Neutrophil (primary cell): Measurements from ENCODE around the gene PCDHGA1.
"Not testable (repeated sequence)": the region's sequence is repeated elsewhere in the genome, so short reads cannot be mapped to it uniquely, and the experiment has no call there.

Experiments
- H3K27ac ChIP-seq: fragments of 200-600 bp; sonication (generic); 2 replicates; pipeline ENCODE4 v1.5.1; 2016; ENCODE audit warnings: mild to moderate bottlenecking, moderate library complexity
- H3K27me3 ChIP-seq: fragments of 200-600 bp; sonication (generic); 2 replicates; pipeline ENCODE4 v1.6.0; 2016; ENCODE audit warnings: mild to moderate bottlenecking
- H3K36me3 ChIP-seq: fragments of 200-600 bp; sonication (generic); 2 replicates; pipeline ENCODE4 v1.5.1; 2017
- H3K4me1 ChIP-seq, 2 experiments: fragments of 200-600 bp in 1 of 2; sonication (generic) in 1 of 2; 1 replicate in 1 of 2; 2 replicates in 1 of 2; pipeline versions ENCODE4 v1.5.1 to v1.6.1; 2013 to 2016; ENCODE audit warnings: low read depth in 1 of 2, low read length in 1 of 2, mild to moderate bottlenecking in 1 of 2, moderate library complexity in 1 of 2; ENCODE audit not compliant: control insufficient read depth in 1 of 2, insufficient read depth in 1 of 2
- H3K4me3 ChIP-seq, 2 experiments: fragments of 200-600 bp in 1 of 2; sonication (generic) in 1 of 2; 1 replicate in 1 of 2; 2 replicates in 1 of 2; pipeline ENCODE4 v1.5.1; 2013 to 2016; ENCODE audit warnings: low read depth in 1 of 2, low read length in 1 of 2, mild to moderate bottlenecking in 1 of 2, moderate library complexity in 1 of 2
- H3K9me3 ChIP-seq: fragments of 200-600 bp; sonication (generic); 2 replicates; pipeline ENCODE4 v1.5.1; 2016
- TF ChIP-seq, protein P1 (sequence below): fragments of 200-600 bp; sonication (generic); IDR thresholded peaks from 2 replicates; pipeline ENCODE4 v1.5.1; 2016; ENCODE audit warnings: antibody characterized with exemption

The PCDHGA1 gene

DNA sequence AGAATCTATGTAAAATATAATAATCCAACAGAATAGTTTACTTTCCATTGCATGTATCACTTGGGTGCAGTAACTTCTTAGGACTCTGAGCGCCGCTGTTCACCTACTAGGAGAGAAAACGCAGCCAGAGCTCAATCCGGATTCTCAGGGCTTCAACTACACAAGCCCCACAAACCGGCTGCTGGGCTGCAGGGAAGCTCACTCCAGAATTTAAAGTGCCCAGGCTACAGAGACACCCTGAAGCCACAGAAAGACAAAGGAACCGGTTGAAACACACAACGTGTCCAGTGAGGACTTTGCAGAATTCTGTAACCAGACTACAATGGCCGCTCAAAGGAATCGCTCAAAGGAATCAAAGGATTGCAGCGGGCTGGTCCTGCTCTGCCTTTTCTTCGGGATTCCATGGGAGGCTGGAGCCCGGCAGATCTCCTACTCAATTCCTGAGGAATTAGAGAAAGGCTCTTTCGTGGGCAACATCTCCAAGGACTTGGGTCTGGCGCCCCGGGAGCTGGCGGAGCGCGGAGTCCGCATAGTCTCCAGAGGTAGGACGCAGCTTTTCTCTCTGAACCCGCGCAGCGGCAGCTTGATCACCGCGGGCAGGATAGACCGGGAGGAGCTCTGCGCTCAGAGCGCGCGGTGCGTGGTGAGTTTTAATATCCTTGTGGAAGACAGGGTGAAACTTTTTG lies 82.7 kb downstream of the PCDHGA1 start, which contains the start of gene PCDHGA10:
PCDHGA10 (plus strand) TSS at position 134 of the 686 bp plus-strand sequence; CDS start at position 323, 189 bp downstream.
- peak within 1 kb of the TSS; percentile 19 to 30 for H3K4me3 ChIP-seq
- peaks cover 19% of the 10 kb centered on the region for H3K9me3 ChIP-seq
- peaks cover 7 to 14% of the 10 kb centered on the region in 2 experiments for H3K4me1 ChIP-seq
- TF ChIP-seq, protein P1, sequence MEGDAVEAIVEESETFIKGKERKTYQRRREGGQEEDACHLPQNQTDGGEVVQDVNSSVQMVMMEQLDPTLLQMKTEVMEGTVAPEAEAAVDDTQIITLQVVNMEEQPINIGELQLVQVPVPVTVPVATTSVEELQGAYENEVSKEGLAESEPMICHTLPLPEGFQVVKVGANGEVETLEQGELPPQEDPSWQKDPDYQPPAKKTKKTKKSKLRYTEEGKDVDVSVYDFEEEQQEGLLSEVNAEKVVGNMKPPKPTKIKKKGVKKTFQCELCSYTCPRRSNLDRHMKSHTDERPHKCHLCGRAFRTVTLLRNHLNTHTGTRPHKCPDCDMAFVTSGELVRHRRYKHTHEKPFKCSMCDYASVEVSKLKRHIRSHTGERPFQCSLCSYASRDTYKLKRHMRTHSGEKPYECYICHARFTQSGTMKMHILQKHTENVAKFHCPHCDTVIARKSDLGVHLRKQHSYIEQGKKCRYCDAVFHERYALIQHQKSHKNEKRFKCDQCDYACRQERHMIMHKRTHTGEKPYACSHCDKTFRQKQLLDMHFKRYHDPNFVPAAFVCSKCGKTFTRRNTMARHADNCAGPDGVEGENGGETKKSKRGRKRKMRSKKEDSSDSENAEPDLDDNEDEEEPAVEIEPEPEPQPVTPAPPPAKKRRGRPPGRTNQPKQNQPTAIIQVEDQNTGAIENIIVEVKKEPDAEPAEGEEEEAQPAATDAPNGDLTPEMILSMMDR: no peak
- H3K36me3 ChIP-seq: no peaks in the 10 kb centered on the region
- H3K27me3 ChIP-seq: peaks cover 100% of the 10 kb centered on the region
- no peak within 1 kb of the TSS for H3K27ac ChIP-seq

DNA sequence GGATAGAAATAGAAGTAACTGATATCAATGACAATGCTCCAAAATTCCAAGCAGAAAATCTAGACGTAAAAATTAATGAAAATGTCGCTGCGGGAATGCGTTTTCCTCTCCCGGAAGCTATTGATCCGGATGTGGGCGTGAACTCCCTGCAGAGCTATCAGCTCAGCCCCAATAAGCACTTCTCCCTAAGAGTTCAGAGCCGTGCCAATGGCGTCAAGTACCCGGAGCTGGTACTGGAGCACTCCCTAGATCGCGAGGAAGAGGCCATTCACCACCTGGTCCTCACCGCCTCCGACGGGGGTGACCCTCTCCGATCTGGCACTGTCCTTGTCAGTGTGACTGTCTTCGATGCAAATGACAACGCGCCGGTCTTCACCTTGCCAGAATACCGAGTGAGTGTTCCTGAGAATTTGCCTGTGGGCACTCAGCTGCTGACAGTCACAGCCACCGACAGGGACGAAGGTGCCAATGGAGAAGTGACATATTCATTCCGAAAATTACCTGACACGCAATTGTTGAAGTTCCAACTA lies 83.3 kb downstream of the PCDHGA1 start:
- Histone ChIP-seq H3K9me3 (peaks cover 14% of the 10 kb centered on the region), H3K4me1 (peaks cover 8 to 14% of the 10 kb centered on the region in 2 experiments), H3K27ac (no peak overlapping the region), H3K4me3 (no peak overlapping the region), H3K36me3 (no peaks in the 10 kb centered on the region), H3K27me3 (peaks cover 100% of the 10 kb centered on the region)
- TF ChIP-seq, protein P1: no peak

DNA sequence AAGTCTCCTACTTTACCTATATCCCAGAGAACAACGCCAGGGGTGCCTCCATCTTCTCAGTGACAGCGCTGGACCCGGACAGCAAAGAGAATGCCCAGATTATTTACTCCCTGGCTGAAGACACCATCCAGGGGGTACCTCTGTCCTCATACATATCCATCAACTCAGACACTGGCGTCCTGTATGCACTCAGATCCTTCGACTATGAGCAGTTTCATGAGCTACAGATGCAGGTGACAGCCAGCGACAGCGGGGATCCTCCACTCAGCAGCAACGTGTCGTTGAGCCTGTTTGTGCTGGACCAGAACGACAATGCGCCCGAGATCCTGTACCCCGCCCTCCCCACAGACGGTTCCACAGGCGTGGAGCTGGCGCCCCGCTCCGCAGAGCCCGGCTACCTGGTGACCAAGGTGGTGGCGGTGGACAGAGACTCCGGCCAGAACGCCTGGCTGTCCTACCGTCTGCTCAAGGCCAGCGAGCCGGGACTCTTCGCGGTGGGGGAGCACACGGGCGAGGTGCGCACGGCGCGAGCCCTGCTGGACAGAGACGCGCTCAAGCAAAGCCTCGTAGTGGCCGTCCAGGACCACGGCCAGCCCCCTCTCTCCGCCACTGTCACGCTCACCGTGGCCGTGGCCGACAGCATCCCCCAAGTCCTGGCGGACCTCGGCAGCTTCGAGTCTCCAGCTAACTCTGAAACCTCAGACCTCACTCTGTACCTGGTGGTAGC lies 84.4 kb downstream of the PCDHGA1 start:
- H3K27ac ChIP-seq, H3K4me3 ChIP-seq, H3K36me3 ChIP-seq: not testable (repeated sequence)
- Histone ChIP-seq H3K9me3 (peaks cover 11% of the 10 kb centered on the region), H3K27me3 (peaks cover 100% of the 10 kb centered on the region), H3K4me1 (peaks cover 8 to 14% of the 10 kb centered on the region in 2 experiments)

DNA sequence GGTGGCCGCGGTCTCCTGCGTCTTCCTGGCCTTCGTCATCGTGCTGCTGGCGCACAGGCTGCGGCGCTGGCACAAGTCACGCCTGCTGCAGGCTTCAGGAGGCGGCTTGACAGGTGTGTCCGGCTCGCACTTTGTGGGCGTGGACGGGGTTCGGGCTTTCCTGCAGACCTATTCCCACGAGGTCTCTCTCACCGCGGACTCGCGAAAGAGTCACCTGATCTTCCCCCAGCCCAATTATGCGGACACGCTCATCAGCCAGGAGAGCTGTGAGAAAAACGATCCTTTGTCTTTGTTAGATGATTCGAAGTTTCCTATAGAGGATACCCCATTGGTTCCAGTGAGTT lies 84.9 kb downstream of the PCDHGA1 start:
- Histone ChIP-seq H3K4me1 (peaks cover 8 to 14% of the 10 kb centered on the region in 2 experiments), H3K27me3 (peaks cover 100% of the 10 kb centered on the region)
- H3K27ac ChIP-seq, H3K4me3 ChIP-seq, H3K9me3 ChIP-seq, H3K36me3 ChIP-seq: not testable (repeated sequence)

DNA sequence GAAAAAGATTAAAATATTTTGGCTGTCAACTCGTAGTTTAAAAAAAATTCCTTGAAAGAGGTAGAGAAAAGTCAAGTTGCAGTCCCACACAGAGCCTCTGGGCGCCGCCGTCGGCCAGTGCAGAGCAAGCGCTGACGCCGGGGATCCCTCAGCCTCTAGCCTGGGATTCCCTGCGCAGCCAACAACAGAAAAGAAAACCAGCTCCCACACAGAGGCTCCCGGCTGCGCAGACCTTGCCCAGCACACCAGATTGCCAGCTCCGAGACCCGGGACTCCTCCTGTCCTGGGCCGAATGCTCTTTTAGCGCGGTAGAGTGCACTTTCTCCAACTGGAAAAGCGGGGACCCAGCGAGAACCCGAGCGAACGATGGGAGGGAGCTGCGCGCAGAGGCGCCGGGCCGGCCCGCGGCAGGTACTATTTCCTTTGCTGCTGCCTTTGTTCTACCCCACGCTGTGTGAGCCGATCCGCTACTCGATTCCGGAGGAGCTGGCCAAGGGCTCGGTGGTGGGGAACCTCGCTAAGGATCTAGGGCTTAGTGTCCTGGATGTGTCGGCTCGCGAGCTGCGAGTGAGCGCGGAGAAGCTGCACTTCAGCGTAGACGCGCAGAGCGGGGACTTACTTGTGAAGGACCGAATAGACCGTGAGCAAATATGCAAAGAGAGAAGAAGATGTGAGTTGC lies 87.3 kb downstream of the PCDHGA1 start, which contains the start of gene PCDHGB7:
PCDHGB7 (plus strand) TSS at position 184 of the 679 bp plus-strand sequence; CDS start at position 367, 183 bp downstream.
- not testable (repeated sequence) for H3K9me3 ChIP-seq, H3K27ac ChIP-seq, H3K36me3 ChIP-seq
- Histone ChIP-seq H3K4me1 (peaks cover 17 to 24% of the 10 kb centered on the region in 2 experiments), H3K4me3 (peak within 1 kb of the TSS; percentile 18 to 34), H3K27me3 (peaks cover 100% of the 10 kb centered on the region)

DNA sequence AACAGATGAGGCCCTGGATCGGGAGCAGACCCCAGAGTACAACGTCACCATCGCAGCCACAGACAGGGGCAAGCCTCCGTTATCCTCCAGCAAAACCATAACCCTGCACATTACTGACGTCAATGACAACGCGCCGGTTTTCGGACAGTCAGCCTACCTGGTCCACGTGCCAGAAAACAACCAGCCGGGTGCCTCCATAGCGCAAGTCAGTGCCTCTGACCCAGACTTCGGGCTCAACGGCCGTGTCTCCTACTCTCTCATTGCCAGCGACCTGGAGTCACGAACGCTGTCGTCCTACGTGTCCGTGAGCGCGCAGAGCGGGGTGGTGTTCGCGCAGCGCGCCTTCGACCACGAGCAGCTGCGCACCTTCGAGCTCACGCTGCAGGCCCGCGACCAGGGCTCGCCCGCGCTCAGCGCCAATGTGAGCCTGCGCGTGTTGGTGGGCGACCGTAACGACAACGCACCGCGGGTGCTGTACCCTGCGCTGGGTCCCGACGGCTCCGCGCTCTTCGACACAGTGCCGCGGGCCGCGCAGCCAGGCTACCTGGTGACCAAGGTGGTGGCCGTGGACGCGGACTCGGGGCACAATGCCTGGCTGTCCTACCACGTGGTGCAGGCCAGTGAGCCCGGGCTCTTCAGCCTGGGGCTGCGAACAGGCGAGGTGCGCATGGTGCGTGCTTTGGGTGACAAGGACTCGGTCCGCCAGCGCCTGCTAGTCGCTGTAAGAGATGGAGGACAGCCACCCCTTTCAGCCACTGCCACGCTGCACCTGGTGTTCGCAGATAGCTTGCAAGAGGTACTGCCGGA lies 89.0 kb downstream of the PCDHGA1 start:
- Histone ChIP-seq H3K36me3 (no peaks in the 10 kb centered on the region), H3K27ac (no peak overlapping the region), H3K27me3 (peaks cover 100% of the 10 kb centered on the region), H3K4me3 (no peak overlapping the region), H3K4me1 (peaks cover 17% of the 10 kb centered on the region in 2 experiments), H3K9me3 (peaks cover 8% of the 10 kb centered on the region)
- TF ChIP-seq, protein P1: no peak
